D721Med (cell line): Measurements from ENCODE around the gene PRORP.
A peak's percentile ranks its signal among the peaks of the same experiment; 100 is the strongest.

Experiments
- DNase-seq: peaks from one replicate; pipeline ENCODE4 v3.0.0; 2011; ENCODE audit warnings: low spot score; ENCODE audit not compliant: insufficient read length
- FAIRE-seq: peaks from 2 replicates; lab custom pipeline; 2011; peaks lifted over from hg19 to GRCh38; lab: Jason Lieb, UNC
- CTCF ChIP-seq: IDR thresholded peaks from 2 replicates; pipeline ENCODE4 v1.5.1; 2012; ENCODE audit warnings: mild to moderate bottlenecking, control low read depth; ENCODE audit not compliant: insufficient read depth; ENCODE audit errors: missing control alignments

PRORP gene

GRCh38 chr14:35159742-35160409 is 37.5 kb downstream of the PRORP start:
- no peak for DNase-seq
- peak; percentile 55 for FAIRE-seq
- TF ChIP-seq CTCF, result no peak

GRCh38 chr14:35161231-35161630 is 38.9 kb downstream of the PRORP start:
- DNase-seq (no peak), FAIRE-seq (no peak)
- TF ChIP-seq CTCF, result no peak

GRCh38 chr14:35163384-35163783 is 41.0 kb downstream of the PRORP start:
- TF ChIP-seq CTCF, result no peak
- FAIRE-seq (no peak), DNase-seq (no peak)

- no peak for TF ChIP-seq CTCF
- no peak for FAIRE-seq
- DNase-seq, result no peak
Observed at GRCh38 chr14:35164849-35165248, 42.5 kb downstream of the PRORP start.

GRCh38 chr14:35167496-35167895 is 45.1 kb downstream of the PRORP start:
- TF ChIP-seq CTCF, result no peak
- no peak for DNase-seq
- peak; percentile 6 for FAIRE-seq
